HEK293 (cell line): ENCODE measurements around the gene SPATA6L.
A peak's percentile ranks its signal among the peaks of the same experiment; 100 is the strongest.

ENCODE experiments used
- AEBP2 ChIP-seq: fragments of 450-650 bp; formaldehyde crosslinking; IDR thresholded peaks from 2 replicates; pipeline ENCODE4 v1.5.1; 2016; ENCODE audit warnings: missing biosample characterization, missing genetic modification characterization, borderline replicate concordance
- BCL11B ChIP-seq: fragments of 450-650 bp; formaldehyde crosslinking; IDR thresholded peaks from 2 replicates; pipeline ENCODE4 v1.5.1; 2016; ENCODE audit warnings: low read depth, missing biosample characterization, missing genetic modification characterization
- HOXA7 ChIP-seq: sonication (generic); formaldehyde crosslinking; IDR thresholded peaks from 2 replicates; pipeline ENCODE4 v1.8.1; 2022; ENCODE audit warnings: missing genetic modification reagents, borderline replicate concordance
- HOXD13 ChIP-seq: sonication (generic); formaldehyde crosslinking; IDR thresholded peaks from 2 replicates; pipeline ENCODE4 v1.8.0; 2022; ENCODE audit warnings: missing genetic modification reagents, borderline replicate concordance
- REPIN1 ChIP-seq: fragments of 450-650 bp; formaldehyde crosslinking; IDR thresholded peaks from 2 replicates; pipeline ENCODE4 v1.5.1; 2017; ENCODE audit warnings: missing biosample characterization, missing genetic modification characterization, low read depth
- REST ChIP-seq: fragments of 450-650 bp; formaldehyde crosslinking; IDR thresholded peaks from 2 replicates; pipeline ENCODE4 v1.5.1; 2016; ENCODE audit warnings: missing biosample characterization, missing genetic modification characterization
- SP7 ChIP-seq: fragments of 450-650 bp; formaldehyde crosslinking; IDR thresholded peaks from 2 replicates; pipeline ENCODE4 v1.5.1; 2016; ENCODE audit warnings: missing biosample characterization, missing genetic modification characterization
- ZBTB10 ChIP-seq: fragments of 450-650 bp; formaldehyde crosslinking; IDR thresholded peaks from 2 replicates; pipeline ENCODE4 v1.5.1; 2016; ENCODE audit warnings: missing biosample characterization, missing genetic modification characterization
- ZEB2 ChIP-seq: fragments of 450-650 bp; formaldehyde crosslinking; IDR thresholded peaks from 2 replicates; pipeline ENCODE4 v1.5.1; 2016; ENCODE audit warnings: missing biosample characterization, missing genetic modification characterization
- ZFP3 ChIP-seq: fragments of 450-650 bp; formaldehyde crosslinking; IDR thresholded peaks from 2 replicates; pipeline ENCODE4 v1.5.1; 2016; ENCODE audit warnings: low read depth, missing biosample characterization, missing genetic modification characterization
- ZNF121 ChIP-seq: fragments of 450-650 bp; formaldehyde crosslinking; IDR thresholded peaks from 2 replicates; pipeline ENCODE4 v1.5.1; 2016; ENCODE audit warnings: missing biosample characterization, missing genetic modification characterization
- ZNF133 ChIP-seq: fragments of 450-650 bp; formaldehyde crosslinking; IDR thresholded peaks from 2 replicates; pipeline ENCODE4 v1.5.1; 2016; ENCODE audit warnings: missing biosample characterization, missing genetic modification characterization
- ZNF146 ChIP-seq: fragments of 450-650 bp; formaldehyde crosslinking; IDR thresholded peaks from 2 replicates; pipeline ENCODE4 v1.5.1; 2016; ENCODE audit warnings: missing biosample characterization, missing genetic modification characterization
- ZNF19 ChIP-seq: fragments of 450-650 bp; formaldehyde crosslinking; IDR thresholded peaks from 2 replicates; pipeline ENCODE4; 2016; ENCODE audit warnings: missing biosample characterization, missing genetic modification characterization, low read depth
- ZNF211 ChIP-seq: fragments of 450-650 bp; formaldehyde crosslinking; IDR thresholded peaks from 2 replicates; pipeline ENCODE4 v1.5.1; 2016; ENCODE audit warnings: low read depth, missing biosample characterization, missing genetic modification characterization
- ZNF26 ChIP-seq: fragments of 450-650 bp; formaldehyde crosslinking; IDR thresholded peaks from 2 replicates; pipeline ENCODE4 v1.5.1; 2016; ENCODE audit warnings: missing biosample characterization, missing genetic modification characterization
- ZNF324 ChIP-seq: fragments of 450-650 bp; formaldehyde crosslinking; IDR thresholded peaks from 2 replicates; pipeline ENCODE4 v1.5.1; 2016; ENCODE audit warnings: missing biosample characterization, missing genetic modification characterization
- ZNF335 ChIP-seq: fragments of 450-650 bp; formaldehyde crosslinking; conservative IDR thresholded peaks from 2 replicates; pipeline ENCODE4 v1.5.1; 2016; ENCODE audit warnings: missing biosample characterization, missing genetic modification characterization
- ZNF433 ChIP-seq: fragments of 450-650 bp; formaldehyde crosslinking; IDR thresholded peaks from 2 replicates; pipeline ENCODE4 v1.5.1; 2016; ENCODE audit warnings: missing biosample characterization, missing genetic modification characterization, low read depth
- ZNF513 ChIP-seq: fragments of 450-650 bp; IDR thresholded peaks from 2 replicates; pipeline ENCODE4 v1.5.1; 2018; ENCODE audit warnings: missing biosample characterization, missing genetic modification characterization
- ZNF530 ChIP-seq: fragments of 450-650 bp; formaldehyde crosslinking; IDR thresholded peaks from 2 replicates; pipeline ENCODE4 v1.5.1; 2016; ENCODE audit warnings: low read depth, missing biosample characterization, missing genetic modification characterization
- ZNF548 ChIP-seq: fragments of 450-650 bp; formaldehyde crosslinking; IDR thresholded peaks from 2 replicates; pipeline ENCODE4 v1.5.1; 2016; ENCODE audit warnings: missing biosample characterization, missing genetic modification characterization
- ZNF561 ChIP-seq: fragments of 450-650 bp; IDR thresholded peaks from 2 replicates; pipeline ENCODE4 v1.5.1; 2018; ENCODE audit warnings: missing biosample characterization, missing genetic modification characterization, borderline replicate concordance
- ZNF580 ChIP-seq: fragments of 450-650 bp; formaldehyde crosslinking; IDR thresholded peaks from 2 replicates; pipeline ENCODE4 v1.5.1; 2016; ENCODE audit warnings: missing biosample characterization, missing genetic modification characterization
- ZNF585B ChIP-seq: fragments of 450-650 bp; formaldehyde crosslinking; IDR thresholded peaks from 2 replicates; pipeline ENCODE4 v1.5.1; 2016; ENCODE audit warnings: missing biosample characterization, missing genetic modification characterization
- ZNF776 ChIP-seq: fragments of 450-650 bp; formaldehyde crosslinking; IDR thresholded peaks from 2 replicates; pipeline ENCODE4 v1.5.0; 2017; ENCODE audit warnings: missing biosample characterization, missing genetic modification characterization, borderline replicate concordance

The SPATA6L gene

GRCh38 chr9:4662108-4662988 lies 3.9 kb downstream of the SPATA6L start, which contains the start of gene PLPP6 (continued):
- TF ChIP-seq ZBTB10 (tag by site-specific recombination) (peak; percentile 22; the same call in 1 of the 2 replicates), ZNF580 (tag by site-specific recombination) (peak; percentile 70), ZFP3 (tag by site-specific recombination) (no peak), ZNF335 (tag by site-specific recombination) (peak; percentile 83), REST (tag by site-specific recombination) (no peak), ZNF433 (tag by site-specific recombination) (no peak), ZNF530 (tag by site-specific recombination) (no peak), HOXA7 (no peak), ZNF776 (tag by site-specific recombination) (no peak), ZEB2 (peak; percentile 93), ZNF561 (tag by site-specific recombination) (0 out of 2 replicates have a peak, but pooled peaks have one; percentile 27), ZNF121 (tag by site-specific recombination) (no peak), ZNF211 (tag by site-specific recombination) (no peak), ZNF19 (tag by site-specific recombination) (no peak), HOXD13 (CRISPR knock-in tag) (no peak), ZNF513 (tag by site-specific recombination) (no peak), REPIN1 (no peak), AEBP2 (tag by site-specific recombination) (no peak), ZNF146 (tag by site-specific recombination) (peak; percentile 15; the same call in 1 of the 2 replicates), ZNF133 (tag by site-specific recombination) (no peak), ZNF324 (tag by site-specific recombination) (0 out of 2 replicates have a peak, but pooled peaks have one; percentile 20), ZNF585B (tag by site-specific recombination) (no peak), ZNF548 (tag by site-specific recombination) (no peak), SP7 (tag by site-specific recombination) (no peak), BCL11B (no peak; the same call in 1 of the 2 replicates), ZNF26 (no peak)
